ENCODE data around the gene PRR19. TPM values are rescaled to one million over a fixed set of nuclear protein-coding genes. Genes with fewer than 3 reads are reported as not detected.

Gene PRR19
- total RNA-seq, 1 experiment from 2014 or later: not detected

GRCh38 chr19:42254089-42254849, 47.7 kb upstream of the PRR19 start:
- DNase-seq (peak; percentile 48), ATAC-seq (peak; percentile 21)
- H3K9me3 ChIP-seq (ENCODE audit: low read length): no peaks in the 10 kb centered on the region
- peak overlapping the region; percentile 57 for H2AFZ ChIP-seq (ENCODE audit: low read length)
- TSS peak; percentile 49 for BruUV-seq (replicated peaks)
- H4K20me1 ChIP-seq (ENCODE audit: low read length): no peaks in the 10 kb centered on the region
- no peaks in the 10 kb centered on the region for H3K36me3 ChIP-seq (ENCODE audit: low read depth, low read length)
- intact Hi-C loops (cut with micrococcal nuclease): no loop called here
- no peaks in the 10 kb centered on the region for H3F3A ChIP-seq (ENCODE audit: low read length, unreplicated experiment)
- no peak for TF ChIP-seq EZH2 (IDR thresholded peaks at IDR 0.05; ENCODE audit: low read length, unreplicated experiment)
- TF ChIP-seq, protein P1, sequence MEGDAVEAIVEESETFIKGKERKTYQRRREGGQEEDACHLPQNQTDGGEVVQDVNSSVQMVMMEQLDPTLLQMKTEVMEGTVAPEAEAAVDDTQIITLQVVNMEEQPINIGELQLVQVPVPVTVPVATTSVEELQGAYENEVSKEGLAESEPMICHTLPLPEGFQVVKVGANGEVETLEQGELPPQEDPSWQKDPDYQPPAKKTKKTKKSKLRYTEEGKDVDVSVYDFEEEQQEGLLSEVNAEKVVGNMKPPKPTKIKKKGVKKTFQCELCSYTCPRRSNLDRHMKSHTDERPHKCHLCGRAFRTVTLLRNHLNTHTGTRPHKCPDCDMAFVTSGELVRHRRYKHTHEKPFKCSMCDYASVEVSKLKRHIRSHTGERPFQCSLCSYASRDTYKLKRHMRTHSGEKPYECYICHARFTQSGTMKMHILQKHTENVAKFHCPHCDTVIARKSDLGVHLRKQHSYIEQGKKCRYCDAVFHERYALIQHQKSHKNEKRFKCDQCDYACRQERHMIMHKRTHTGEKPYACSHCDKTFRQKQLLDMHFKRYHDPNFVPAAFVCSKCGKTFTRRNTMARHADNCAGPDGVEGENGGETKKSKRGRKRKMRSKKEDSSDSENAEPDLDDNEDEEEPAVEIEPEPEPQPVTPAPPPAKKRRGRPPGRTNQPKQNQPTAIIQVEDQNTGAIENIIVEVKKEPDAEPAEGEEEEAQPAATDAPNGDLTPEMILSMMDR (conservative IDR thresholded peaks at IDR 0.05; ENCODE audit: low read depth, low read length): no peak
- TF ChIP-seq EZH2phosphoT487 (IDR thresholded peaks at IDR 0.05; ENCODE audit: borderline replicate concordance, low read length): no peak
- peak overlapping the region; percentile 90 for H3K4me3 ChIP-seq (ENCODE audit: low read length)
- peak overlapping the region; percentile 86 for H3K4me2 ChIP-seq (ENCODE audit: low read length)
- H3K4me1 ChIP-seq (ENCODE audit: insufficient read depth, low read length): peaks cover 10% of the 10 kb centered on the region
- peak overlapping the region; percentile 41 for H3K27ac ChIP-seq (ENCODE audit: low read length)
- no peaks in the 10 kb centered on the region for H3K9me2 ChIP-seq (replicated peaks; ENCODE audit: low read length)
- CTCF ChIA-PET: no interaction called here
- POLR2A ChIA-PET (ENCODE audit: unreplicated experiment): no interaction called here
- peaks cover 38% of the 10 kb centered on the region for H3K79me2 ChIP-seq (ENCODE audit: low read length)
- no peaks in the 10 kb centered on the region for H3K27me3 ChIP-seq (ENCODE audit: low read length)
- peak overlapping the region; percentile 88 for H3K9ac ChIP-seq (ENCODE audit: low read length)

DNA sequence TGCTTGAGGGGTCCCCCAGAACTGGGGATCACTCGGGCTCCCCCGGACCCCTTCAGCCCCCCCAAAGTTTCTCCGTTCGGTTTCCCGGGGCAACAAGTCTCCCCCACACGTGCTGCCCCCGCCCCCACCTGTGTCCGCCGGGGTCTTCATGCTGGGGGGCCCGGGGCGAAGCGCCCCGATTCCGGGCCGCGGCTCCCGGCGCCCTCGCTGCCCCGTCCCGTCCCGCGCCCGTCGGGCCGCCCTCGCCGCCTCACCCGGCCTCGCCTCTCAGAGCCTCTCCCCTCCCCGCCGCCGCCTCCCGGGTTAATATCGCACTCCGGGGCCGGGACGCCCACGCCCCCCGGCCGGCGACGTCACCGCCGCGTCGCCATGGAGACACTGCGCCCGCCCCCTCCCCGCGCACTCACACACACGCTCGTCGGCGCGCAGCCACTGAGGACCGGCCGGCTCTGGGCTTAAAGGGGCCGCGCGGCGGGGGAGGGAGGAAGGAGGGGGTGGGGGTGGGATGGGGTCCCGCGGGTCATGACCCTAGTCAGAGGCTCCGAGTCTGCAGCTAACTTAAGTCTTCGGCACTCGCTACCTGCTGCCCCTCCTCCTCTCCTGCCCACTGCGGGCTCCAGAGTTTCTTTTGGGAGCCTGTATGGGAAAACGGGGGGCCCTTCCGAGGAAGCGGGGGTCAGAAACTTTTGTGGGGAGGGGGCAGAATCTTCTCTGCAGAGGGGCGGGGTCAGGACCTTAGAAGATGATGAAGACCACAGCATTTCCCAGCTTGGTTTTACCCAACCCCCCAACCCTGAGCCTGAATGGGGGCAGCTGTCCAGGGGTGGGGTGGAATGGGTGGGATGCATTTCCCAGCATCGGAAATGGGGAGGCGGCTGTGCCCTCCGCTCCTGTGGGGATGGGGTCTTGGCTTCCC, 46.8 kb upstream of the PRR19 start, which contains the start of gene ERF:
Gene ERF (minus strand): TSS at position 279 of the 916 bp plus-strand sequence. CDS start 129 bp downstream, at position 150.
- DNase-seq (peak; percentile 81), ATAC-seq (peak; percentile 75)
- peak within 1 kb of the TSS; percentile 97 for H3K4me2 ChIP-seq (ENCODE audit: low read length)
- peak within 1 kb of the TSS; percentile 88 for H3K9ac ChIP-seq (ENCODE audit: low read length)
- peaks cover 38% of the 10 kb centered on the region for H3K79me2 ChIP-seq (ENCODE audit: low read length)
- no peaks in the 10 kb centered on the region for H3K9me3 ChIP-seq (ENCODE audit: low read length)
- no peaks in the 10 kb centered on the region for H3F3A ChIP-seq (ENCODE audit: low read length, unreplicated experiment)
- H3K4me1 ChIP-seq (ENCODE audit: insufficient read depth, low read length): peaks cover 10% of the 10 kb centered on the region
- H3K27ac ChIP-seq (ENCODE audit: low read length): peak within 1 kb of the TSS; percentile 41
- ChIA-PET POLR2A (ENCODE audit: unreplicated experiment) (no interaction called here), CTCF (no interaction called here)
- intact Hi-C loops (cut with micrococcal nuclease): no loop called here
- no peaks in the 10 kb centered on the region for H3K9me2 ChIP-seq (replicated peaks; ENCODE audit: low read length)
- H3K4me3 ChIP-seq (ENCODE audit: low read length): peak within 1 kb of the TSS; percentile 90
- H2AFZ ChIP-seq (ENCODE audit: low read length): peak within 1 kb of the TSS; percentile 81
- BruUV-seq (replicated peaks): no TSS peak
- H3K27me3 ChIP-seq (ENCODE audit: low read length): no peaks in the 10 kb centered on the region
- no peaks in the 10 kb centered on the region for H4K20me1 ChIP-seq (ENCODE audit: low read length)
- no peaks in the 10 kb centered on the region for H3K36me3 ChIP-seq (ENCODE audit: low read depth, low read length)
- TF ChIP-seq, protein P1 (conservative IDR thresholded peaks at IDR 0.05; ENCODE audit: low read depth, low read length): no peak
- TF ChIP-seq EZH2phosphoT487 (IDR thresholded peaks at IDR 0.05; ENCODE audit: borderline replicate concordance, low read length) (no peak), EZH2 (IDR thresholded peaks at IDR 0.05; ENCODE audit: low read length, unreplicated experiment) (no peak)

Data from PC-3 (cell line).